Stimulated activated CD4-positive, alpha-beta T cell treated with anti-CD3 and anti-CD28 coated beads, TNF-alpha, amount 100 ng/mL, for 1 hour (primary cell): ENCODE measurements around the gene KRTAP1-3.
"Not testable (repeated sequence)": the region's sequence is repeated elsewhere in the genome, so short reads cannot be mapped to it uniquely, and the experiment has no call there.

Experiments used
- DNase-seq, 3 donors: peaks; one replicate each; pipeline ENCODE4 v3.0.0-alpha.2; 2020; ENCODE audit warnings: low read depth in 3 of 3, low spot score in 1 of 3

The KRTAP1-3 gene

DNA sequence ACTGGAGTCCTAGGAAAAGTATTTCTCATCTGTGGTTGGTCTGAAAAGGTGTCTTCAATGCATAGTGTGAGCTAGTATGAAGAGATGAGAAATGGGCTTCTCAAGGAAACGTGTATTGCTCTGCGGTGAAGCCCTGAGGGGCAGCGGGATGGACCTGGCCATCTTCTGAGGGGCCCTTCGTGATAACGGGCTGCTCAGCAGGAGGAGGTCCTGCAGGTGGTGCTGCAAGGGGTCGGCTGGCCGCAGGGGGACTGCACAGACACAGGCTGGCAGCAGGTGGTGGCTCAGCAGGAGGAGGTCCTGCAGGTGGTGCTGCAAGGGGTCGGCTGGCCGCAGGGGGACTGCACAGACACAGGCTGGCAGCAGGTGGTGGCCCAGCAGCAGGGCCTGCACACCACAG lies 19.9 kb upstream of the KRTAP1-3 start:
- DNase-seq: not testable (repeated sequence)

GRCh38 chr17:41054025-41054424 lies 19.4 kb upstream of the KRTAP1-3 start:
- DNase-seq: no peak

- DNase-seq: no peak
Observed at GRCh38 chr17:41052566-41052965, 17.9 kb upstream of the KRTAP1-3 start.

- no peak for DNase-seq
Observed at GRCh38 chr17:41049110-41049509, 14.4 kb upstream of the KRTAP1-3 start.

DNA sequence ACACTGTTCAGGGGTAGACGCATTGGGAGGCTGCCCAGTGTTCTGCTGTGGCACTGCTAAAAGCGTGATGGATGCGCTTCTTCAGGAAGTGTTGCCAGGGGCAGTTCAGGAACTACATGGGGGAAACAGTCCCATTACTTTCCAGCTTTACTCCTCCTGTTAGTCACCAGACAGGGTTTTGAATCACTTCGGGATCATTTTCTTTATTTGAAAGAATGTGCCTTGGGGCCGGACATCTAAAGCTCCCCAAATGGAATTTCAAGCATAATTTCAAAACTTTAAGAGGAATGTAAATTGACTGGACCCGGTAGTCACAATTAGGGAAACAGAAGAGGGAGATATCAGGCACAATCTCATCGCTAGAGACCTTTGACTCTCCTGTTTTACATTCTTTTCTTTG lies 13.8 kb upstream of the KRTAP1-3 start:
- no peak for DNase-seq

- not testable (repeated sequence) for DNase-seq
Observed at GRCh38 chr17:41046735-41047465, 12.2 kb upstream of the KRTAP1-3 start, which contains the start of gene KRTAP2-1. Gene KRTAP2-1 (minus strand): TSS chr17:41047316. CDS start chr17:41047267, 49 bp downstream.

DNA sequence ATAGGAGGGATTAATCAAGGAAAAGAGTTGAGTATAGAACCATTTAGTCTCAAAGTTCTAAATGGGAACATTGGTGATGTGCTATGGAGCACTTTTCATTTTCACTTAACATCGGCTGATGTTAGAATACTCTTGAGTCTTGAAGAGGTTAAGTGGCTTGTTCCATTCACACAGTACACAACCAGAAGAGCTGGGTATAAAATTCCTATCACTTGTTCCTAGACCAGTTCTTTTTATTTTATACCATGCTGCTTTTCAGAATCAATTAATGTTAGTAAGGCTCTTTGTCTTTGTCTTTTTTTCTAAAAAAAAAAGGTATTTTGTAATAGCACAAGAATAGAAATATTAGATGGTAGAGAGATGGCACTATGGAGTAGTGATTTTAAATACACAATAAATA lies 8.3 kb upstream of the KRTAP1-3 start:
- DNase-seq: no peak

GRCh38 chr17:41040783-41041571 lies 6.3 kb upstream of the KRTAP1-3 start, which contains the start of gene KRTAP1-1:
Gene KRTAP1-1 (minus strand): TSS chr17:41041450. CDS start chr17:41041397, 53 bp downstream.
- DNase-seq: not testable (repeated sequence)

DNA sequence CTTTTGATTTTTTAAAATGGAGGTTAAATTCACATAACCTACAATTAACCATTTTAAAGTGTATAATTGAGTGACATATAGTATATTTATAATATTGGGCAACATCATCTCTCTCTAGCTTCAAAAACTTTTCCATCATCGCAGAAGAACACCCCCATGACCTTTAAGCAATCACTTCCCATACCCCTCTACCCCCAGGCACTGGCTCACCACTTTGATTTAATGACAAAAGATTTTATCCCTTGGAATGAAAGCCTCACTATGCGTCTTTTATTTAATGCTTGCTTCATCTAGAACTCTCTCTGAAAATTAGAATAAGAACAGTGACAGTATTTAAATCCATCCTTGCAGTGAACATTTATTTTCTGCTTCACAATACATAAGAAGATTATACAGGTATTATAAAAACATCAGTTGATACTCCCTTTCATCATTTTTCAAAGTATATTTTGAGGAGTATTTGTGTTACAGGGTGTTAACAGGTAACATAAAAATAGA lies 3.2 kb upstream of the KRTAP1-3 start:
- no peak for DNase-seq

DNA sequence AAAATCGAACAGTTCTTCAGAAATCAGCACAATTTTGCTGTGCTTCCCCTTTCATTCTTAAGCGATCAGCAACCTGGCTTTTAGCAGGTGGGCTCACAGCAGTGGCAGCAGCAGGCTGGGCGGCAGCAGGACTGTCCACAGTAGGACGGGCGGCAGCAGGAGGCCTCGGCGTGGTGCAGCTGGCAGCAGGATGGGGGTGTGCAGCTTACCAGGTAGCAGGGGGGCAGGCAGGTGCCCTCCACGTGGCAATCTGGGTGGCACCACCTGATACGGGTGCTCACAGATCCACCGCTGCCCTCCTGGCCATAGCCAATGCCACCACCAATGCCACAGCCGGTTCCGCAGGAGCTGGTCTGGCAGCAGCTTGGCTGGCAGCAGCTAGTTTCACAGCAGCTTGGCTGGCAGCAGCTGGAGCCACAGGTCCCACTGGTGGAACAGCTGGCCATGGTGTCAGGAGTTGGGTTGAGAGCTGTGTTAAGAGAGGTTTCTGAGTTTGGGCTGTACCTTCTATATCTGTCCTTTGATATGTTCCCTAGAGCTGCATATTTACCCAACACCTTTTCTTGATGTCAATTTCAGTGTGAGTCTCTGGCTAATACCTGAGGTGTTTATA lies 4.9 kb downstream of the KRTAP1-3 start, which contains the start of gene KRTAP1-4:
Gene KRTAP1-4 (minus strand): TSS at position 563 of the 613 bp plus-strand sequence. CDS start 117 bp downstream, at position 446.
- DNase-seq: no peak

GRCh38 chr17:41026715-41027471 lies 7.8 kb downstream of the KRTAP1-3 start, which contains the start of gene KRTAP1-5:
Gene KRTAP1-5 (minus strand): TSS chr17:41027208. CDS start chr17:41027155, 53 bp downstream.
- no peak for DNase-seq

DNA sequence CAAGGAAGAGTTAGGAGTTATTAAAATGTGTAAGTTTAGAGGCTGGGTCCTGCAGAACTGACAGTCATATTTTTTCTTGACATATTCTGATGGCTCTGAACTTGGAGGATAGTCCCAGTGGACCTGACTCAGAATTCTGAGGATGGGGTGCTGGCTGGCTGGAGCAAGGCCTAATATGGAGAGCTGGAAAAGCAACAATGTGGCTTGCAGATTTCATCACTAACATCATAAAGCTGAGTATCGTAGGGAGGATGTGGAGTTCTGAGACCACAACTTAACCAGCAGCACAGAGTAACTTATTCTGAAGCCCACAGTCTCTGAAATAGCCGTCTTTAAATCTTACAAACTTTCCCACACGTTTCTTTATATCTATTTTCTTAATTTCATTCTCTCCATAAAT lies 10.0 kb downstream of the KRTAP1-3 start:
- no peak for DNase-seq

DNA sequence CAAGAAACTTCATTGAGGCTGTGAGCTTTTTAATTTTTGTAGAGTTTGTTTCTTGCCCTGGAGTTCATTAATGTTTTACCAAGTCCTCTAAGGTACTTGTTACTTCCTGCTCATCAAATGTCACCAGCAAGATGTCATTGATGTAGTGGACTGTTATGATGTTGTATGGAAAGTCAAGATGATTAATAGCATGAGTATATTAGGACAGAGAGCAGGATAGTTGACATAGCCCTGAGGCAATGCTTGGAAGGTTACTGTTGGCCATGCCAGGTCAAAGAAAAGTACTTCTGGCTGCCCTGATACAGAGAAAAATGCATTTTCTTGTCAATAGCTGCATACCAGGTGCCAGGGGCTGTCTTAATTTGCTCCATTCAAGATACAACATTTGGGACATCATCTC lies 14.3 kb downstream of the KRTAP1-3 start:
- no peak for DNase-seq

GRCh38 chr17:41019415-41019814 lies 15.3 kb downstream of the KRTAP1-3 start:
- no peak for DNase-seq

DNA sequence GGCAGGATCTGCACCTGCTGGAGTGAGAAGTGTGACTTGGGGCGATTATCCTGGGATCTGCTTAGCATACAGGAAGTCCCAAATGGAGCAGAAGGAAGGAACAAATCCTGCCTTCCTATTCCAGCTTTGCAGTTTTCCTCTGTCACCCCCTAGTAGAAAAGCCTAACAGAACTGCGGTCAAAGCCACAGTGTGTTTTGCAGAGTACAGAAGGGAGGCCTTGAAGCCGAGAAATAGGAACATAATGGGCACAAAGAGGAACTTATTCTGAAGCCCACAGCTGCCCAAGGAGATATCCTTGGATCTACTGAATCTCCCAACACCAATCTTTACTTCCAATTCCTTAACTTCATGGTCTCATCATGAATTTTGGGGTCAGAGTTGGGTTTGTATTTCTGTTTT lies 16.1 kb downstream of the KRTAP1-3 start:
- DNase-seq: no peak

GRCh38 chr17:41016578-41017215 lies 18.0 kb downstream of the KRTAP1-3 start:
- no peak for DNase-seq

DNA sequence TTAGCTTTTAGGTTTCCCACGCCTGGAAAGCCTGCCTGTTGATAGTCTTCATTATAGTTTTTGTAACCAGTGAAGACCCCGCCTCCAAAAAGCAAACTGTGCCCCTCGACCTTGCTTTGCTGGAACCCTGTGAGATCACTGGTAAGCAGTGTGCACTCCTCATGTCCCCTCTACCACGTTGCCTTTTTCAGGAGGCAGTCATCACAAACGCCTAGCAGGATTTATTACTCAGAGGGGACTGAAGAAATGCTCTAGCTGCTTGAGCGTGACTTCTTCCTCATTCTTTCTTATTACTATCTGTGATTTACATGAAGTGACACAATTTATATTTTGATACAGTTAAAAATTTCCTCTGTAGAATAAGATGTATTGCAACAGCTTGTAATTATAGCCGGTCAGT lies 19.2 kb downstream of the KRTAP1-3 start:
- no peak for DNase-seq

- DNase-seq: no peak
Observed at GRCh38 chr17:41013606-41014005, 21.1 kb downstream of the KRTAP1-3 start.

DNA sequence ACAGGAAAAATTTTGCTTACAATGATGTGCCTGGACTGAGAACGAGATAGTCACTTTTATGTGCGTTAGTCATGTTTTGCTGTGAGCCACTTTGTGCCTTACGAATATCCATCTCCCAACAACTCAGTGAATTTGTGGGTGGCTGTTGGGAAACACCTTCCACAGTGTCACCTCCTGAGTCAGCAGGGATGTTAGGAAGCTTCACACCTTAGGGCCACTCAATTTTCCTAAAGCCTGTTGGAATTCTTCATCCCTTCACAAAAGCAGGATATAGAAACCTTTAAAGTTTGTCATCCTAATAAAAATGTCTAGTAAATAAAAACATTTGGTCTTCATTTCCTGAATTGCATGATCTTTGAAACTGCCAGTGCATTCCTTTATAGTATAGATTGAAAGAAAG lies 21.5 kb downstream of the KRTAP1-3 start:
- DNase-seq: no peak
